Activated CD4-positive, alpha-beta memory T cell treated with anti-CD3 and anti-CD28 coated beads for 36 hours (primary cell): ENCODE data around the gene NIPAL4. TPM values are rescaled to one million over a fixed set of nuclear protein-coding genes. Genes with fewer than 3 reads are reported as not detected.

Experiments used
- CTCF ChIA-PET: fragments of 350-600 bp; sonication (Branson Sonifier 250); formaldehyde crosslinking; loops from one replicate; lab custom pipeline; 2021; ENCODE audit warnings: antibody characterized with exemption, inconsistent platforms; lab: Charles Lee
- POLR2A ChIA-PET: fragments of 350-600 bp; sonication (Branson Sonifier 250); formaldehyde crosslinking; loops from one replicate; lab custom pipeline; 2021; ENCODE audit warnings: antibody characterized with exemption; lab: Charles Lee
- DNase-seq: peaks from one replicate; pipeline ENCODE4 v3.0.0-alpha.2; 2020
- H3K27ac Mint-ChIP-seq: one replicate; pipeline ENCODE4 v1.8.0; 2021; ENCODE audit warnings: mixed read lengths
- H3K27me3 Mint-ChIP-seq: one replicate; pipeline ENCODE4 v1.8.0; 2021; ENCODE audit warnings: mixed read lengths
- H3K36me3 Mint-ChIP-seq: one replicate; pipeline ENCODE4 v1.8.0; 2021; ENCODE audit warnings: mixed read lengths
- H3K4me1 Mint-ChIP-seq: one replicate; pipeline ENCODE4 v1.8.0; 2021; ENCODE audit warnings: low read depth, mixed read lengths
- H3K4me3 Mint-ChIP-seq: one replicate; pipeline ENCODE4 v1.8.0; 2021; ENCODE audit warnings: mild to moderate bottlenecking, mixed read lengths
- H3K9me3 Mint-ChIP-seq: one replicate; pipeline ENCODE4 v1.8.0; 2021; ENCODE audit warnings: mixed read lengths
- intact Hi-C: fragments of 100-400 bp; cut with micrococcal nuclease; formaldehyde crosslinking; loops from one replicate; pipeline ENCODE4 v1.15.1; 2023
- total RNA-seq, 2 experiments: library from RNA; stranded (reverse); gene quantifications; one replicate each; pipeline ENCODE4 v1.2.3, GENCODE V29; 2021

NIPAL4 gene
- total RNA-seq, 2 experiments from 2014 or later: 2.5 to 2.9 TPM

GRCh38 chr5:157449011-157449723 is 10.8 kb upstream of the NIPAL4 start:
- Mint-ChIP-seq H3K9me3 (no peaks in the 10 kb centered on the region), H3K36me3 (no peaks in the 10 kb centered on the region), H3K4me1 (no peaks in the 10 kb centered on the region), H3K27ac (no peak overlapping the region), H3K27me3 (no peaks in the 10 kb centered on the region), H3K4me3 (no peak overlapping the region)
- intact Hi-C loops: no loop called here
- ChIA-PET CTCF (interaction anchor here (0.9 to 2.8 kb wide), 5 partner anchors 14 to 294 kb away, joined by 3 to 16 read pairs (median 3); partner anchors contain the start of gene LSM11), POLR2A (no interaction called here)
- no peak for DNase-seq

- Mint-ChIP-seq H3K36me3 (no peaks in the 10 kb centered on the region), H3K27me3 (no peaks in the 10 kb centered on the region), H3K4me3 (no peak overlapping the region), H3K4me1 (no peaks in the 10 kb centered on the region), H3K27ac (no peak overlapping the region), H3K9me3 (no peaks in the 10 kb centered on the region)
- intact Hi-C loops: no loop called here
- ChIA-PET CTCF (interaction anchor here (0.7 to 2.8 kb wide), 7 partner anchors 13 to 146 kb away, joined by 3 to 16 read pairs (median 3); no protein-coding TSS in a partner anchor), POLR2A (no interaction called here)
- DNase-seq: no peak
Measured at GRCh38 chr5:157450024-157450423, 10.0 kb upstream of the NIPAL4 start.

GRCh38 chr5:157451806-157452205 is 8.2 kb upstream of the NIPAL4 start:
- CTCF ChIA-PET: no interaction called here
- POLR2A ChIA-PET: no interaction called here
- H3K36me3 Mint-ChIP-seq: no peaks in the 10 kb centered on the region

DNA sequence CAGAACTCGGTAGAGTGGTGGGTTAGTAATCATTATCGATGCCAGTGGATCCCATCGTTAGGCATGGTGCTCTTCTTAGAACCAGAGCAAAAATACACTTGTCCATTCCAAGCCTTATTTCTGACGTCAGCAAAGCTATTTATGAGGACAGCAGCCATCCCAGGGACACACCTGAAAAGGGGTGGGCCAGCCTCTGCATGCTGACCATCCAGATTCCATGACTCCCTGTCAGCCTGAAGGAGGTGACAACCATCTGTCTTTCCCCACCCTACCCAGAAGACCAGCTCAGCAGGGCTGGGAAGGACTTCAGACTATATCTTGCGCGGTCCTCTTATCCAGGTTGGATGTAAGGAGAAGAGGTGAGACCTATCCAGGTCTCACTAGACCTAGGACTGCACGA is 5.7 kb upstream of the NIPAL4 start:
- intact Hi-C loops: no loop called here
- Mint-ChIP-seq H3K9me3 (no peaks in the 10 kb centered on the region), H3K27me3 (peaks cover 3% of the 10 kb centered on the region), H3K4me3 (no peak overlapping the region), H3K4me1 (no peaks in the 10 kb centered on the region), H3K27ac (no peak overlapping the region), H3K36me3 (no peaks in the 10 kb centered on the region)
- ChIA-PET CTCF (no interaction called here), POLR2A (no interaction called here)
- no peak for DNase-seq

More at GRCh38 chr5:157451806-157452205, 8.2 kb upstream of the NIPAL4 start:
- Mint-ChIP-seq H3K9me3 (no peaks in the 10 kb centered on the region), H3K4me3 (no peak overlapping the region), H3K27me3 (no peaks in the 10 kb centered on the region), H3K4me1 (no peaks in the 10 kb centered on the region), H3K27ac (no peak overlapping the region)
- DNase-seq: no peak
- intact Hi-C loops: no loop called here

GRCh38 chr5:157455057-157455456 is 5.0 kb upstream of the NIPAL4 start:
- CTCF ChIA-PET: interaction anchor here (1.2 kb wide), 1 partner anchor 17 kb away, joined by 3 read pairs; no protein-coding TSS in a partner anchor

DNA sequence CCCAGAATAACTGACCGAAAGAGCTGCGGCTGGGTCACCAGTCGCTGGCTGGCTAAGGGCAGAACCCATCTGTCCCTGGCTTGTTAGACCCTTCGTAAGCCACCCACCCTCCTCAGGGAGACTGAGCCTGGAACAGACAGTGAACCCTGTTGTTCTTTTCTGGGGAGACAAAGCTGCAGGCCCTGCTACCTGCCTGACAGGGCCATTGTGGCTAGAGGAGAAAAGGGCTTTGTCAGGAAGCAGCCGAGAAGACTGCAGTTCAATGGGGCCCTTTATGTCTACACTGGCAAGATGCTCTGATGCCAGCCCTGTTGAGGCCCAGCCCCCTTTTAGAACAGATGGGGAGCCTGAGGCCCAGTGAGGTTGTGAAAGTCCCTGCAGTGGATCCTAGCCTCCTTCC is 3.7 kb upstream of the NIPAL4 start:
- POLR2A ChIA-PET: no interaction called here
- intact Hi-C loops: no loop called here
- Mint-ChIP-seq H3K9me3 (no peaks in the 10 kb centered on the region), H3K36me3 (no peaks in the 10 kb centered on the region), H3K27ac (no peak overlapping the region), H3K4me1 (peaks cover 8% of the 10 kb centered on the region), H3K4me3 (no peak overlapping the region), H3K27me3 (peaks cover 11% of the 10 kb centered on the region)
- DNase-seq: no peak
- CTCF ChIA-PET: interaction anchor here (1.9 to 2.2 kb wide), 2 partner anchors 13 to 16 kb away, joined by 10 read pairs; no protein-coding TSS in a partner anchor

More at GRCh38 chr5:157455057-157455456, 5.0 kb upstream of the NIPAL4 start:
- POLR2A ChIA-PET: no interaction called here
- no peak for DNase-seq
- intact Hi-C loops: no loop called here
- no peaks in the 10 kb centered on the region for H3K9me3 Mint-ChIP-seq
- H3K27me3 Mint-ChIP-seq: peaks cover 3% of the 10 kb centered on the region
- H3K27ac Mint-ChIP-seq: no peak overlapping the region
- H3K4me3 Mint-ChIP-seq: no peak overlapping the region
- H3K36me3 Mint-ChIP-seq: no peaks in the 10 kb centered on the region
- no peaks in the 10 kb centered on the region for H3K4me1 Mint-ChIP-seq

DNA sequence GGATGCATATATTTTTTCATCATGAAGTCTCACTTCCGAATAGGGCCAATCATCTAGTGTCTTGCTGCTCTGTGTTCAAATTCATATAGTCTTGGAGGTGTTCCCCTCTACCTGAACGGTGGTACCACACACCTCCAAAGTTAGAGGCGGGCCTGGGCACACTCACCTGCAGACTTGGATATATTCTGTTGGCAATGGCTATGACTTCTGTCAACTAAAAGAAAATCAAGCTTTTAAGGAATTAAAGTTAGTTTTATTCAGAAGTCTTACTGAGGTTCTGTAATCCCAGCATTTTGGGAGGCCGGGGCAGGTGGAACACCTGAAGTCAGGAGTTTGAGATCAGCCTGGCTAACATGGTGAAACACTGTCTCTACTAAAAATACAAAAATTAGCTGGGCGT is 2.6 kb upstream of the NIPAL4 start:
- Mint-ChIP-seq H3K27ac (no peak overlapping the region), H3K4me3 (no peak overlapping the region)

GRCh38 chr5:157458835-157459234 is 1.2 kb upstream of the NIPAL4 start:
- intact Hi-C loops: no loop called here
- Mint-ChIP-seq H3K27ac (no peak overlapping the region), H3K4me1 (peaks cover 15% of the 10 kb centered on the region), H3K9me3 (no peaks in the 10 kb centered on the region), H3K27me3 (peaks cover 18% of the 10 kb centered on the region), H3K4me3 (no peak overlapping the region), H3K36me3 (peaks cover 4% of the 10 kb centered on the region)
- no peak for DNase-seq
- POLR2A ChIA-PET: no interaction called here
- CTCF ChIA-PET: interaction anchor here (2.6 kb wide), 1 partner anchor 13 kb away, joined by 10 read pairs; no protein-coding TSS in a partner anchor

More for the DNA sequence above, 2.6 kb upstream of the NIPAL4 start:
- CTCF ChIA-PET: interaction anchor here (0.6 to 2.2 kb wide), 3 partner anchors 12 to 287 kb away, joined by 3 to 10 read pairs (median 10); partner anchors contain the start of gene LSM11
- no peaks in the 10 kb centered on the region for H3K36me3 Mint-ChIP-seq
- peaks cover 18% of the 10 kb centered on the region for H3K27me3 Mint-ChIP-seq
- peaks cover 9% of the 10 kb centered on the region for H3K4me1 Mint-ChIP-seq
- POLR2A ChIA-PET: no interaction called here
- intact Hi-C loops: no loop called here
- DNase-seq: no peak
- H3K9me3 Mint-ChIP-seq: no peaks in the 10 kb centered on the region

GRCh38 chr5:157460921-157461792 is 1.1 kb downstream of the NIPAL4 start:
- Mint-ChIP-seq H3K9me3 (no peaks in the 10 kb centered on the region), H3K27me3 (peaks cover 18% of the 10 kb centered on the region), H3K4me1 (peaks cover 34% of the 10 kb centered on the region), H3K27ac (no peak overlapping the region), H3K36me3 (peaks cover 4% of the 10 kb centered on the region), H3K4me3 (peak overlapping the region; percentile 66)
- DNase-seq: no peak
- intact Hi-C loops: loop anchor here (10.0 kb wide), 1 partner anchor 536 kb away; no protein-coding TSS in a partner anchor
- POLR2A ChIA-PET: interaction anchor here (1.0 to 1.5 kb wide), 2 partner anchors 65 to 318 kb away, joined by 3 read pairs; partner anchors contain the start of gene MED7
- CTCF ChIA-PET: interaction anchor here (0.7 to 3.6 kb wide), 7 partner anchors 9 to 282 kb away, joined by 3 to 14 read pairs (median 8); partner anchors contain the start of gene LSM11

DNA sequence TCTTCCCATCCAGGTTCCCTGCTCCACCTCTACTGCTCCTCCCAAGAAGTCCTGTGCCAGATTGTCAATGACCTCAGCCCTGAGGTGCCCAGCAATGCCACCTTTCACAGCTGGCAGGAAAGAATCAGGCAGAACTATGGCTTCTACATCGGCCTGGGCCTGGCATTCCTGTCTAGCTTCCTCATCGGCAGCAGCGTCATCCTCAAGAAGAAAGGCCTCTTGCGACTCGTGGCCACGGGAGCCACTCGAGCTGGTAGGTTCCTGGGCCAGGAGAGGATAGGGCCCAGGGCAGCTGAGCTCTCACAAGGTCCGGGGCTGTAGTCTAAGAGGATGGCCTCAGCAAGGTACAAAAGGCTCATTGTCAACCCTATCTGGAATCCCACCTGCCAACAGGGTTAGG is 3.1 kb downstream of the NIPAL4 start:
- peaks cover 18% of the 10 kb centered on the region for H3K27me3 Mint-ChIP-seq
- POLR2A ChIA-PET: no interaction called here
- no peak overlapping the region for H3K27ac Mint-ChIP-seq
- intact Hi-C loops: loop anchor here (10.0 kb wide), 1 partner anchor 538 kb away; no protein-coding TSS in a partner anchor
- H3K36me3 Mint-ChIP-seq: peaks cover 6% of the 10 kb centered on the region
- DNase-seq: no peak
- H3K4me3 Mint-ChIP-seq: no peak overlapping the region
- CTCF ChIA-PET: interaction anchor here (1.1 to 3.6 kb wide), 5 partner anchors 9 to 135 kb away, joined by 3 to 14 read pairs (median 10); no protein-coding TSS in a partner anchor
- H3K4me1 Mint-ChIP-seq: peaks cover 34% of the 10 kb centered on the region
- no peaks in the 10 kb centered on the region for H3K9me3 Mint-ChIP-seq

GRCh38 chr5:157463621-157464518 is 3.9 kb downstream of the NIPAL4 start:
- ChIA-PET POLR2A (interaction anchor here (0.7 to 1.2 kb wide), 4 partner anchors 14 to 252 kb away, joined by 3 to 4 read pairs (median 4); no protein-coding TSS in a partner anchor), CTCF (interaction anchor here (0.9 to 8.7 kb wide), 7 partner anchors 14 to 255 kb away, joined by 3 to 83 read pairs (median 8); no protein-coding TSS in a partner anchor)
- H3K27me3 Mint-ChIP-seq: peaks cover 16% of the 10 kb centered on the region
- peaks cover 34% of the 10 kb centered on the region for H3K4me1 Mint-ChIP-seq
- H3K36me3 Mint-ChIP-seq: peaks cover 6% of the 10 kb centered on the region
- intact Hi-C loops: loop anchor here (1.0 to 10.0 kb wide), 12 partner anchors 31 to 539 kb away; partner anchors contain the start of genes MED7 and THG1L
- H3K27ac Mint-ChIP-seq: peak overlapping the region; percentile 90
- H3K9me3 Mint-ChIP-seq: no peaks in the 10 kb centered on the region
- no peak for DNase-seq
- H3K4me3 Mint-ChIP-seq: no peak overlapping the region
